Stimulated activated CD8-positive, alpha-beta memory T cell treated with anti-CD3 and anti-CD28 coated beads, Interleukin-12 subunit alpha, Interleukin-12 subunit beta, amount 100 ng/mL, for 4 hours (primary cell): ENCODE measurements around the gene TAF11L14.

Experiments used
- DNase-seq: peaks from one replicate; pipeline ENCODE4 v3.0.0-alpha.2; 2020; ENCODE audit warnings: low read depth

The TAF11L14 gene

GRCh38 chr5:17679597-17680203 lies 45.4 kb downstream of the TAF11L14 start:
- DNase-seq, result no peak

GRCh38 chr5:17680737-17681136 lies 46.5 kb downstream of the TAF11L14 start:
- DNase-seq, result no peak
